Duodenal mucosa (tissue), 2 donors: ENCODE results near the gene LMTK2.

Experiments used
- H3K27ac ChIP-seq: one replicate; pipeline ENCODE4 v1.7.0; 2013; ENCODE audit warnings: low read depth, low read length
- H3K27me3 ChIP-seq, 2 donors: one replicate each; pipeline ENCODE4 v1.7.0; 2013; ENCODE audit warnings: low read length in 2 of 2, control low read depth in 1 of 2; ENCODE audit not compliant: insufficient read depth in 2 of 2, control insufficient read depth in 1 of 2
- H3K36me3 ChIP-seq, 2 donors: one replicate each; pipeline ENCODE4 v1.7.0; 2013; ENCODE audit warnings: low read length in 2 of 2, control low read depth in 1 of 2; ENCODE audit not compliant: insufficient read depth in 2 of 2, control insufficient read depth in 1 of 2
- H3K4me1 ChIP-seq, 2 donors: one replicate each; pipeline ENCODE4 v1.7.0; 2013; ENCODE audit warnings: low read length in 2 of 2, control low read depth in 1 of 2; ENCODE audit not compliant: insufficient read depth in 2 of 2, control insufficient read depth in 1 of 2
- H3K4me3 ChIP-seq, 2 donors: one replicate each; pipeline ENCODE4 v1.7.0; 2013; ENCODE audit warnings: low read length in 2 of 2, low read depth in 1 of 2
- H3K9ac ChIP-seq, 2 donors: one replicate each; pipeline ENCODE4 v1.7.0; 2013; ENCODE audit warnings: low read length in 2 of 2, low read depth in 1 of 2
- H3K9me3 ChIP-seq, 2 donors: one replicate each; pipeline ENCODE4 v1.7.0; 2013; ENCODE audit warnings: low read length in 2 of 2, control low read depth in 1 of 2; ENCODE audit not compliant: control insufficient read depth in 1 of 2

Gene LMTK2

GRCh38 chr7:98135984-98136383, 29.3 kb downstream of the LMTK2 start:
- no peak overlapping the region for H3K9ac ChIP-seq
- H3K4me1 ChIP-seq: peaks cover 39 to 50% of the 10 kb centered on the region in 2 donors
- no peak overlapping the region for H3K4me3 ChIP-seq
- no peak overlapping the region for H3K27ac ChIP-seq
- H3K27me3 ChIP-seq: no peaks in the 10 kb centered on the region
- H3K36me3 ChIP-seq: peaks cover 6 to 28% of the 10 kb centered on the region in 2 donors
- H3K9me3 ChIP-seq: no peaks in the 10 kb centered on the region

GRCh38 chr7:98136423-98136822, 29.8 kb downstream of the LMTK2 start:
- H3K36me3 ChIP-seq: peaks cover 7 to 30% of the 10 kb centered on the region in 2 donors
- H3K9me3 ChIP-seq: no peaks in the 10 kb centered on the region
- no peaks in the 10 kb centered on the region for H3K27me3 ChIP-seq
- no peak overlapping the region for H3K27ac ChIP-seq
- no peak overlapping the region for H3K9ac ChIP-seq
- H3K4me1 ChIP-seq: peaks cover 36 to 45% of the 10 kb centered on the region in 2 donors
- no peak overlapping the region for H3K4me3 ChIP-seq

- Histone ChIP-seq H3K36me3 (peaks cover 9 to 34% of the 10 kb centered on the region in 2 donors), H3K9me3 (no peaks in the 10 kb centered on the region), H3K4me1 (peaks cover 27 to 37% of the 10 kb centered on the region in 2 donors), H3K27me3 (no peaks in the 10 kb centered on the region), H3K9ac (no peak overlapping the region), H3K4me3 (no peak overlapping the region), H3K27ac (no peak overlapping the region)
Observed at GRCh38 chr7:98137134-98137825, 30.6 kb downstream of the LMTK2 start.

- Histone ChIP-seq H3K27me3 (no peaks in the 10 kb centered on the region), H3K36me3 (peaks cover 14 to 39% of the 10 kb centered on the region in 2 donors), H3K9me3 (no peaks in the 10 kb centered on the region), H3K4me1 (peaks cover 22 to 33% of the 10 kb centered on the region in 2 donors), H3K27ac (no peak overlapping the region), H3K4me3 (no peak overlapping the region), H3K9ac (no peak overlapping the region)
Observed at GRCh38 chr7:98137826-98138151, 31.1 kb downstream of the LMTK2 start.

- Histone ChIP-seq H3K4me1 (peaks cover 13 to 24% of the 10 kb centered on the region in 2 donors), H3K27ac (no peak overlapping the region), H3K9me3 (no peaks in the 10 kb centered on the region), H3K27me3 (no peaks in the 10 kb centered on the region), H3K4me3 (no peak overlapping the region), H3K36me3 (peaks cover 16 to 47% of the 10 kb centered on the region in 2 donors), H3K9ac (no peak overlapping the region)
Observed at GRCh38 chr7:98138672-98139071, 32.0 kb downstream of the LMTK2 start.

- Histone ChIP-seq H3K9me3 (no peaks in the 10 kb centered on the region), H3K36me3 (peaks cover 16 to 40% of the 10 kb centered on the region in 2 donors), H3K9ac (no peak overlapping the region), H3K27ac (no peak overlapping the region), H3K27me3 (no peaks in the 10 kb centered on the region), H3K4me1 (no peaks in the 10 kb centered on the region), H3K4me3 (no peak overlapping the region)
Observed at GRCh38 chr7:98142658-98143057, 36.0 kb downstream of the LMTK2 start.

- Histone ChIP-seq H3K4me3 (no peak overlapping the region), H3K9me3 (no peaks in the 10 kb centered on the region), H3K4me1 (peaks cover 0 to 9% of the 10 kb centered on the region in 2 donors), H3K9ac (no peak overlapping the region), H3K27me3 (no peaks in the 10 kb centered on the region), H3K36me3 (peaks cover 16 to 25% of the 10 kb centered on the region in 2 donors), H3K27ac (no peak overlapping the region)
Observed at GRCh38 chr7:98148607-98149006, 41.9 kb downstream of the LMTK2 start.

GRCh38 chr7:98149116-98149692, 42.5 kb downstream of the LMTK2 start:
- Histone ChIP-seq H3K9me3 (no peaks in the 10 kb centered on the region), H3K4me1 (peaks cover 0 to 9% of the 10 kb centered on the region in 2 donors), H3K4me3 (no peak overlapping the region), H3K27ac (no peak overlapping the region), H3K36me3 (peaks cover 16 to 25% of the 10 kb centered on the region in 2 donors), H3K9ac (no peak overlapping the region), H3K27me3 (no peaks in the 10 kb centered on the region)

- Histone ChIP-seq H3K4me1 (peaks cover 0 to 9% of the 10 kb centered on the region in 2 donors), H3K36me3 (peaks cover 16 to 46% of the 10 kb centered on the region in 2 donors), H3K27ac (no peak overlapping the region), H3K27me3 (no peaks in the 10 kb centered on the region), H3K9me3 (no peaks in the 10 kb centered on the region), H3K4me3 (no peak overlapping the region), H3K9ac (no peak overlapping the region)
Observed at GRCh38 chr7:98151884-98152283, 45.2 kb downstream of the LMTK2 start.

- H3K4me3 ChIP-seq: no peak overlapping the region
- no peaks in the 10 kb centered on the region for H3K9me3 ChIP-seq
- no peaks in the 10 kb centered on the region for H3K4me1 ChIP-seq
- no peak overlapping the region for H3K27ac ChIP-seq
- peaks cover 16 to 58% of the 10 kb centered on the region in 2 donors for H3K36me3 ChIP-seq
- no peak overlapping the region for H3K9ac ChIP-seq
- no peaks in the 10 kb centered on the region for H3K27me3 ChIP-seq
Observed at GRCh38 chr7:98156700-98157099, 50.0 kb downstream of the LMTK2 start.
